Cortex of kidney (tissue), 1 donor: ENCODE measurements around the gene SENP6.
"Not testable (repeated sequence)": the region's sequence is repeated elsewhere in the genome, so short reads cannot be mapped to it uniquely, and the experiment has no call there.

ENCODE experiments used
- DNase-seq: peaks from one replicate; lab custom pipeline; 2025; lab: John Stamatoyannopoulos, UW

The SENP6 gene, protein sequence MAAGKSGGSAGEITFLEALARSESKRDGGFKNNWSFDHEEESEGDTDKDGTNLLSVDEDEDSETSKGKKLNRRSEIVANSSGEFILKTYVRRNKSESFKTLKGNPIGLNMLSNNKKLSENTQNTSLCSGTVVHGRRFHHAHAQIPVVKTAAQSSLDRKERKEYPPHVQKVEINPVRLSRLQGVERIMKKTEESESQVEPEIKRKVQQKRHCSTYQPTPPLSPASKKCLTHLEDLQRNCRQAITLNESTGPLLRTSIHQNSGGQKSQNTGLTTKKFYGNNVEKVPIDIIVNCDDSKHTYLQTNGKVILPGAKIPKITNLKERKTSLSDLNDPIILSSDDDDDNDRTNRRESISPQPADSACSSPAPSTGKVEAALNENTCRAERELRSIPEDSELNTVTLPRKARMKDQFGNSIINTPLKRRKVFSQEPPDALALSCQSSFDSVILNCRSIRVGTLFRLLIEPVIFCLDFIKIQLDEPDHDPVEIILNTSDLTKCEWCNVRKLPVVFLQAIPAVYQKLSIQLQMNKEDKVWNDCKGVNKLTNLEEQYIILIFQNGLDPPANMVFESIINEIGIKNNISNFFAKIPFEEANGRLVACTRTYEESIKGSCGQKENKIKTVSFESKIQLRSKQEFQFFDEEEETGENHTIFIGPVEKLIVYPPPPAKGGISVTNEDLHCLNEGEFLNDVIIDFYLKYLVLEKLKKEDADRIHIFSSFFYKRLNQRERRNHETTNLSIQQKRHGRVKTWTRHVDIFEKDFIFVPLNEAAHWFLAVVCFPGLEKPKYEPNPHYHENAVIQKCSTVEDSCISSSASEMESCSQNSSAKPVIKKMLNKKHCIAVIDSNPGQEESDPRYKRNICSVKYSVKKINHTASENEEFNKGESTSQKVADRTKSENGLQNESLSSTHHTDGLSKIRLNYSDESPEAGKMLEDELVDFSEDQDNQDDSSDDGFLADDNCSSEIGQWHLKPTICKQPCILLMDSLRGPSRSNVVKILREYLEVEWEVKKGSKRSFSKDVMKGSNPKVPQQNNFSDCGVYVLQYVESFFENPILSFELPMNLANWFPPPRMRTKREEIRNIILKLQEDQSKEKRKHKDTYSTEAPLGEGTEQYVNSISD

DNA sequence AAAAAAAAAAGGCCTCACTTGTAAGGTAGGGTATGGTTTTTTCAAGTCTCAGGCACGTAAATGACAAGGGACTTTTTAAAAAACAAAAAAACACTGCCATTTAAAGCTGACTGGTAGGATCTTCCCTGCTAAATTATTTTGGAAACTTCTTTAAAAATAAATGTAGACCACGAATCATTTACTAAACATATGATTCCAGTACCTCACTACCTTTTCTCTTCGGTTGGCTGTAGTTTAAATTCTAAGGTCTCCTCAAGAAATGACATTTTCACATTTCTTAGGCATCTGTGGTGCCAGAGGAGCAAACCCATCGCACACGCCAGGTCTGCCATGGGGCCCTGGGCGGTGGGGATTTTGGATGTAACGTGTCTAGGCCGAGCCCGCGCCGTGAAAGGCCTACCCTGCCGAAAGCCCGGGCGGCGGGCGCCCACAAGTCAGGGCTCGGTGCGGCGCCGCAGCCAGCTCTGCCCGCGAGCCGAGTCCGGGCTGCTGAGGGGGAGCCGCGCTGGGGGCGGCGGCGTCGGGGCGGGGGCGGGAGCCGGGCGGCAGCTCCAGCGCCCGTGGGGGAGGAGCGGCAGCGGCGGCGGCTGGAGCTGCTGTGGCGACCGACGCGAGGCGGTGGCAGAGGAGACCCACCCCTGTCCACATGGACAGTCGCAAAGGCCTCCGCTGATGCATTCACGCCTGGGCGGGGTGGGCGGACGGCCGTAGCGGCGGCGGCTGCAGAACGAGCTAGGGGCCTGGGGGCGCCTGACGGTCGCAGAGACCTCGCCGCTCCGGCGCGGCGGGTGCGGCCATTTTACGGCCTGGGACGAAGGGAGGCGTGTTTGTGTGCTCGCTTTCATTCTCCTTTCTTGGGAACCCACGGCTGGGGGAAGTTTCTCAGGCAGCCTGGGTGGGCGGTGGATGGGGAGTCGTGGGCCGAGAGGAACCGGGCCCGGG, at the start of gene SENP6:
Gene SENP6, plus strand, starts transcription at position 577 of the 942 bp plus-strand sequence. CDS start 645 bp downstream, outside the sequence.
- DNase-seq, result peak; percentile 20

DNA sequence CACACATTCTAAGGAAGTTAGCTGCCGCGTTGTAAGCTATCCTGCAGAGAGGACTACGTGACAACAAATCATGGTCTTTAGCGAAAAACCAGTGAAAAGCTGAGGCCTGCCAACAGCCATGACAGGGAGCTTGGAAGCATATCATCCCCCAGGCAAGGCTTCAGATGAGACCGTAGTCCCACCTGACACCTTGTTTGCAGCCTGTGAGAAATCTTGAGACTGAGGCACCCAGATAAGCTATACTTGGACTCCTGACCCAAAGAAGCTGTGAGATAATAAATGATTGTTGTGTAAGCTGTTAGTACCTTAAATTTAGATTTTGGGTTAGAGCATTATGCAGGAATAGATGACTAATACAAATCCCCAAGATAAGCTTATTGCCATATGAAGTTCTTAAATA, 45.4 kb upstream of the SENP6 start:
- DNase-seq, result no peak

GRCh38 chr6:75557068-75557467, 44.6 kb upstream of the SENP6 start:
- DNase-seq, result no peak

DNA sequence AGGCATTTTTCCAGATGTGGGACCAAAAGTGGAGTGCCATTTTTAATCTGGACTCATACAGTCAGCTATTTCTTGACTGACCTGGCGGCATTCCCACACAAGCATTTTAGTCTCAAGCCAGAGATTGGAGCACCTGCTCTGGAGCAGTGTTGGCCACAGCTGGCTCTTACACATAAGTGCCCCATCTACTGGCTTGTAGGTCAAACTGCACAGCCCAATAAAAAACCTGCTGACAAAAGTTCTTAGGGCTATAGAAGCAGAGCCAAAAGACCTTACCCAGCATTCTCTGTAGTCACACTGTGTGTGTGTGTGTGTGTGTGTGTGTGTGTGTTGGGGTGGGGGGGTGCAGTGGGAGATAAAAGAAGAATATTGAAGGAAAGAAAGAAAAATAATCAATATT, 38.6 kb upstream of the SENP6 start:
- no peak for DNase-seq

- DNase-seq, result no peak
Measured at GRCh38 chr6:75566137-75566767, 35.4 kb upstream of the SENP6 start.

GRCh38 chr6:75568100-75568499, 33.6 kb upstream of the SENP6 start:
- DNase-seq, result no peak

DNA sequence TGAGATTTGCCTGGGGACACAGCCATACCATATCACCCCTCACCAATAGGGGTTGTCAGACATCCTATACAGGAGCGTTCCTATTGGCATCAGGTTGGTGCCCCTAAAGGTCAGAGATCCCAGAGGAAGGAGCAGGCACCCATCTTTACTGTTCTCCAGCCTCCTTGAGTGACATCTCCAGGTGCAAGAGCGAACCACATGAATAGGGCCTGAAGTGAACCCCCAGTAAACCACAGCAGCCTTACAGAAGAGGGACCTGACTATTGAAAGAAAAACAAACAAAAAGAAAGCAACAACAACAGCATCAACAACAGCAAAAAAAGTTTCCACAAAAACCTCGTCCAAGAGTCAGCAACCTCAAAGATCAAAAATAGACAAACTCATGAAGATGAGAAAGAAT, 32.7 kb upstream of the SENP6 start:
- DNase-seq, result no peak

DNA sequence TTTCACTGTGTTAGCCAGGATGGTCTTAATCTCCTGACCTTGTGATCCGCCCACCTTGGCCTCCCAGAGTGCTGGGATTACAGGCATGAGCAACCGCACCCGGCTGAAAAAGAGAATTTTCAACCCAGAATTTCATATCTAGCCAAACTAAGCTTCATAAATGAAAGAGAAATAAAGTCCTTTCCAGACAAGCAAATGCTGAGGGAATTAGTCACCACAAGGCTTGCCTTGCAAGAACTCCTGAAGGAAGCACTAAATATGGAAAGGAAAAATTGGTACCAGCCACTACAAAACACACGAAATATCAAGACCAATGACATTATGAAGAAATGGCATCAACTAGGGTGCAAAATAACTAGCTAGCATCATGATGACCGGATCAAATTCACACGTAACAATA, 31.0 kb upstream of the SENP6 start:
- DNase-seq, result not testable (repeated sequence)

- no peak for DNase-seq
Measured at GRCh38 chr6:75572072-75572471, 29.6 kb upstream of the SENP6 start.

GRCh38 chr6:75579951-75580350, 21.7 kb upstream of the SENP6 start:
- DNase-seq, result no peak

DNA sequence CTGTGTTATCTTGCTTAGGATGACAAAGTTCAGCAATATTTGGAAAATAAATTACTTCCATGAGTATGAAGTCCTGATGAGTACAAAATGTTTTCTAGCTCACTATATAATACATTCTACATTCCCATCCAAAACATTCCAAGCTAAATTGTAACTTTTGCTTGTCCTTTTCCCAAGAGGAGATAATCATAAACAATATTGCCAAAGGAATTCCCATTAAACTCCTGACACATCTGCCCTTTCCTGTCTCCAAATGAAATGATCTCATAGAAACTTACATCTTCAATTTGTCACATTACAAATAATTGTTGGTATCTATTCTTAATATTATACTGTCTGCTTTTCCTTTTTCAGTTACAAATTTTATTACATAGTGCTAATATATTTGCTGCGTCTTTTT, 20.4 kb upstream of the SENP6 start:
- DNase-seq, result no peak

GRCh38 chr6:75584552-75584951, 17.1 kb upstream of the SENP6 start:
- DNase-seq, result not testable (repeated sequence)

DNA sequence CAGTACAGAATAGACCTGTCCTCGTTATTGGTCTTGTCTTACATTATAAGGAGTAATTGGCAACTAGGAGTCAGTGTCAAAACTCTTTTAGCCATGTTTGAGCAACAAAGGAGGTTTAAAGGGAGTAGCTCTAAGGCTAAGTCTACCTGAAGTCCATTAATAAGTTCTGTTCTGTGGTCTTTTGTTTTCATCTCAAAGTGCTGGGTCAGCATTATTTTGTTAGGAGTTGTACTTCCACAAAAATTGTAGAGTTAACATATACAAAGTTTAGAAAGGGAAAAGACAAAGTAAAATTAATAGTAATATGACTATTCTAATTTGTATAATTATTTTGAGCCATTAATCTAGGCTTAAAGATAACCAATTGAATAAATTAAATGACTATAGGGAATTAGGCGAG, 12.7 kb upstream of the SENP6 start:
- no peak for DNase-seq

DNA sequence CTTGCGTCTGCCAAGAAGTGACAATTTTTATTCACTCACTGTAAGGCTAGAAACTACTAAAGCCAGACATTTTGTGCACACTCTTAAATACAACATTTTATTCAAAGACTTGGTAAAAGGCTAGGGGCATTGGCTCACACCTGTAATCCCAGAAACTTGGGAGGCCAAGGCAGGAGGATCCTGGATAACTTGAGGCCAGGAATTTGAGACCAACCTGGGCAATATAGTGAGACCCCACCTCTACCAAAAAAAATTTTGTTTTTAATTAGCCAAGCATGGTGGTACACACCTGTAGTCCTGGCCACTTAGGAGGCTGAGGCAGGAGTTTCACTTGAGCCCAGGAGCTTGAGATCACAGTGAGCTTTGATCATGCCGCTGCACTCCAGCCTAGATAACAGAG, 11.3 kb upstream of the SENP6 start:
- DNase-seq, result no peak

DNA sequence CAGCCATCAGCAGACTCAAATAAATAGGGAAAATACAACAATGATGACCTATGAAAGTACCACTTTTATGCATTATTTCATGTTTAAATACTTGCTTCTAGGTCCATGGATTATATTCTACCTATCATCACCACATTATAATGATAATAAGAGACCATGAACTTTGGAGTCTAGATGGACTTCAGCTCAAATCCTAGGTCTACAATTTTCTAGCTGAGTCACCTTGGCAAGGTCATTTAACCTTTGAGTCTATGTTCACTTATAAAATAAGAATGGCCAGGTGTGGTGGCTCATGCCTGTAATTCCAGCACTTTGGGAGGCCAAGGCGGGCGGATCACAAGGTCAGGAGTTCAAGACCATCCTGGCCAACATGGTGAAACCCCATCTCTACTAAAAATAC, 5.3 kb upstream of the SENP6 start:
- not testable (repeated sequence) for DNase-seq

DNA sequence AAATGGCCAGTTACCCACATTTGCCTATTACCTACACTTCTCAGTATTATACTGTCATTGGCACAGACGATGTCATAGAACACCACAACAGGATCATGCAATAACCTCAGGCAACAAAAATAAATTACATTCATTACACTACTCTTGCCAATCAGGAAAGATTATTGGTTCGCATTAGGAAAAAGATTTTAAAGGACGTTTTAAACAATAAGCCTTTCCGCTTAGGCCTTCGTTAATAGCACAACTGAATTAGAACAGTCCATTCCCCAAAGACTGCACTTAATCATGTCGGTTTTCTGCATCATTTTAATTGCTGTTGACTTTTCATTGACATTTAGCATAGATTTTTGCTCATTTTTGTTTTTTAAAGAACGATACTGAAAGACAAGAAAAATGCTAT, 912 bp upstream of the SENP6 start:
- no peak for DNase-seq

DNA sequence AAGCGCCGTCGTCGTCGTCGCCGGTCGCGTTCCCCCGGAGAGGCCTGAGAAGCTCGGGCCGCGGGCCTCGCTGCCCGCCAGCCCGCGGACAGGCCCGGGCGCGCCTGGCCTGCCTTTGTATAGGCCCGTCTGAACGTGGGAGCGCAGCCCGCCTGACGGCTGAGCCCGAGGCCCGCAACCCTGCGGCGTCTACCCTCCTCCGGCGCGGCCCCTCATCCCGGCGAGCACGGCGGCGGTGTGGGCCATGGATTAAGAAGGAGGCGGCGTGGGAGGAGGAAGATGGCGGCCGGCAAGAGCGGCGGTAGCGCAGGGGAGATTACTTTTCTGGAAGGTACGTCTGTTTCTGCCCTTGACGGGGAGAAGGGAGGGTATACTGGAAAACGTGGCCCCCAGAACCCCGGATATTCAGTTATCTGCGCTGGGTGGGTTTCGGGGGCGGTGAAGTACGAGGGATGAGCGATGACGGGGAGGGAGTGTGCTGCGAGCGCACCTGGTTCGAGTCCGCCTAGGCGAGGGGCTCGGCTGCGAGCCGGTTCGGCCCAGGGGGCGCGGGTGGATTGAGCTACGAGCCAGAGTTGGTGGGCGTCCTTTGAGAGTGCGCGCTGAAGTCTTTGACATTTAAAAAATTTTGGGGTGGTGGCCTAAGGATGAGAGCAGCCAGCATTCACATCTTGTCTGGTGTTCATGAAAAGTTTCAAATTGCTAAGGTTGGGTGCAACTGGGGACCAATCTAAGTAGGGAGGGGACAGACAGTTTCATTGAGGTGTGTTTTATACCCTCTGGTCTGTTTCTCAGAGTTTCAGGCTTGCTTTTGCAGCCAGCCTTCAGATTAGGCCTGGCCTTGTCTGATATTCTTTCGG, 796 bp downstream of the SENP6 start:
- no peak for DNase-seq

GRCh38 chr6:75603106-75603420, 1.4 kb downstream of the SENP6 start:
- no peak for DNase-seq

DNA sequence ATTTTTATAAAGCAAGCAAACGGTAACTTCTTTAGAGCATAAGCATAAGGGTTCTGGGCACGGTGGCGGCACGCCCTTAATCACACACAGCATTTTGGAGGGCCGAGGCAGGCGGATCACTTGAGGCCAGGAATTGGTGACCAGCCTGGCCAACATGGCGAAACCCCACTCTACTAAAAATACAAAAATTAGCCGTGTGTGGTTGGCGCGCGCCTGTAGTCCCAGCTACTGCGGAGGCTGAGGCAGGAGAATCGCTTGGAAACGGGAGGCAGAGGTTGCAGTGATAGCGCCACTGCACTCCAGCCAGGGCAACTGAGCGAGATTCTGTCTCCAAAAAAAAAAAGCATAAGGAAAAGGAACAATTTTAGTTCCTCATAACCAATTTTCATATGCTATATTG, 2.6 kb downstream of the SENP6 start:
- no peak for DNase-seq

DNA sequence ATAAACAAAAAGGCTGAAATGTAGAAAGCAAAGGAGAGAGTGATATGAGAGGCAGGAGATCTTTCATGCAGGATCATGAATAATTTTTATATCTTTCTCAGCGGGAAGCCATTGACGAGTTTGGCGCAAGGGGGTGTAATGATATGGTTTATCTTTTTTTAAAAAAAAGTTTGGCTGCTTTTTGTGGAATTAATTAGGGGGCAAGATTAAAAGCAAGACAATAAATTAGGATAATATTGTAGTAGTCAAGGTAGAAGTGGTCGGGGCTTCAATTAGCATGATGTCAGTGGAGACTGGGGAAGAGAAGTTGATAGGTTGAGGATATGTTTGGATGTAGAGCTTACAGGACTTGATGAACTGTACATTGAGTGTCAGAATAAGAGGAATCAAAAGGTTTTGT, 4.0 kb downstream of the SENP6 start:
- no peak for DNase-seq
